CD1c-positive myeloid dendritic cell (primary cell): ENCODE results near the gene PPP1R14D.
"Not testable (repeated sequence)": the region's sequence is repeated elsewhere in the genome, so short reads cannot be mapped to it uniquely, and the experiment has no call there.

ENCODE experiments used
- DNase-seq: peaks from one replicate; pipeline ENCODE4 v3.0.0-alpha.2; 2016; ENCODE audit errors: extremely low spot score

Gene PPP1R14D, protein sequence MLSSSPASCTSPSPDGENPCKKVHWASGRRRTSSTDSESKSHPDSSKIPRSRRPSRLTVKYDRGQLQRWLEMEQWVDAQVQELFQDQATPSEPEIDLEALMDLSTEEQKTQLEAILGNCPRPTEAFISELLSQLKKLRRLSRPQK

GRCh38 chr15:40828447-40829036 is at the start of gene PPP1R14D:
Gene PPP1R14D (minus strand): TSS chr15:40828708. CDS start chr15:40828641, 67 bp downstream.
- DNase-seq = no peak

GRCh38 chr15:40877694-40878093 is 49.2 kb upstream of the PPP1R14D start:
- DNase-seq = no peak

DNA sequence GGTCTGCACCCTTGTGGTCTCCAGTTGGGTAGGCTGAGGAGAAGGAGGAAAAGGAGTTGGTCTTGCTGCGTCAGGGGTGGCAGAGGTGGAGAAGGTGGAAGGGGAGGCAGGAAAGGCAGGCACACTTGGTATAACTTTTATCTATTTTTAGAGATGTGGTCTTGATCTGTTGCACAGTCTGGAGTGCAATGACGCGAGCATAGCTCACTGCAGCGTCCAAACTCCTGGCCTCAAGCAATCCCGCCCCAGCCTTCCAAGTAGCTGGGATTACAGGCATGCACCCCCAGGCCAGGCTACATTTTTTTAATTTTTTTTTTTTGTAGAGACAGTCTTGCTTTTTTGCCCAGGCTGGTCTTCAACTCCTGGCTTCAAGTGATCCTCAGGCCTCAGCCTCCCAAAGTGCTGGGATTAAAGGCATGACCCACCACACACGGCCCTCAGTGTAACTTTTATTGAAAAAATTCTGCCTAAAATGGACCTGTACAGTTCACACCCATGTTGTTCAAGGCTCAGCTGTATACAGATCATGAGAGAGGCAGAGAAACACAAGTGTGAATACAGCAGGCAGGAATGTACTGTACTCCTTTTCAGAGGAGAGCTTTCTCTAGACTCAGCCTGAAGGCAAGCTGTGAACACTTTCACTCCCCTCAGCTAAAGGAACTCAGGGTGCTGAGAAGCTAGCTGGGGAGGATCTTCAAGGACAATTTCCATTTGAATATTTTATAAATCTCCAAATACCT is 47.7 kb upstream of the PPP1R14D start:
- DNase-seq = no peak

DNA sequence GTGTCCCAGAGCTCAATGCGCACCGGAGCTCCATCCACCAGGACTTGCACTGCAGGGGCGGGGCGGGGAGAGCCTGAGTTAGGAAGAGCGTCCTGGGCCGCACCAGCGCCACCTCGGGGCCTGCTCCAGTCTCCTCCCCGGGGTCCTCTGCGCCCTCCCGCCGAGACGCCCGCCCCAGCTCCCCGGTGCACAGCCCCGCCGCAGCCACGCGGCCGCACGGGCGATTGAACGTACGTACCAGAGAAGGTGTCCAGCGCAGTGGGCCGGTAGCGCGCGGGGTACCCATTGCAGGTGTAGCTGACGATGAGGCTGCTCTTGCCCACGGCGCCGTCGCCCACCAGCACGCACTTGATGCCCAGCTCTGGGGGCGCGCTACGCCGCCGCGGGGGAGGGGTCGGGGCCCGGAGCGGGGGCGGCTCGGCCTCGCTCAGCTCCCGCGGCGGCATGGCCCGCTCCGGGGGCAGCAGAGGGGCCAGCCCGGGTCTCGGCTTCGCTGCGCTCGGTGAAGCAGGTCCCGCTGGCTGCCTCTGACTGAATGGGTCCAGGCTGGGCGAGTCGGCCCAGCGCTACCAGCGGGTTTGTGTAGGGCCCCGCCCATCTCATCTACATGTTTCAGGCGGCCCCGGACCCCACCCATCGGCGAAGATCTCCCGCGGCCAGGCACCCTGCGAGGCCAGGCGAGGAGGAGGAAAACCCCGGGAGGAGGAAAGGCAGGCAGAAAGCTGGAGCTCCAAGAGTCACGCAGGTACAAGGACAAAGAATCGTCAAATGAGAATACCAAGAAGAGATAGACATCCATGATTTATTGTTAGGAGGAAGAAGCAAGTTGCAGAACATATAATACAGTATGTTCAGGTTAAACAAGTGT is 45.4 kb upstream of the PPP1R14D start, which contains the start of gene RHOV:
TSS of gene RHOV (minus strand) at position 541 of the 868 bp plus-strand sequence. CDS start at position 446, 95 bp downstream.
- peak; percentile 51 for DNase-seq

GRCh38 chr15:40872791-40873693 is 44.5 kb upstream of the PPP1R14D start:
- DNase-seq = no peak

- DNase-seq = no peak
Measured at GRCh38 chr15:40871749-40872617, 43.5 kb upstream of the PPP1R14D start.

DNA sequence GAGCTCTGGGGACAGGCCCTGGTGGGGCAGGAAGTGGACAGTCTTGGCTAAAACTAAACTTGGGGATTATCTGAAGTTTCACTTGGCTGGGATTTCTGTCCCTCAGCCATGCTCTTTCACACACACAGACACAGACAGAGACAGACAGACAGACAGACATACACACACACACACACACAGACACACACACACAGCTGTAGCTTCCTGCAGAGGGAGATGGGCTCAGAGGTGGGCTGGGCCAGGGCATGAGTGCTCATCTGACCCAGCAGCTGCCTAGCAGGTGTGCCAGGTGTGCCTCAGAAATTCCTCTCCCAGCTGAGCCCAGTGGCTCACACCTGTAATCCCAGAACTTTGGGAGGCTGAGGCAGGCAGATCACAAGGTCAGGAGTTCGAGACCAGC is 42.2 kb upstream of the PPP1R14D start:
- DNase-seq = no peak

GRCh38 chr15:40869686-40870085 is 41.2 kb upstream of the PPP1R14D start:
- DNase-seq = no peak

DNA sequence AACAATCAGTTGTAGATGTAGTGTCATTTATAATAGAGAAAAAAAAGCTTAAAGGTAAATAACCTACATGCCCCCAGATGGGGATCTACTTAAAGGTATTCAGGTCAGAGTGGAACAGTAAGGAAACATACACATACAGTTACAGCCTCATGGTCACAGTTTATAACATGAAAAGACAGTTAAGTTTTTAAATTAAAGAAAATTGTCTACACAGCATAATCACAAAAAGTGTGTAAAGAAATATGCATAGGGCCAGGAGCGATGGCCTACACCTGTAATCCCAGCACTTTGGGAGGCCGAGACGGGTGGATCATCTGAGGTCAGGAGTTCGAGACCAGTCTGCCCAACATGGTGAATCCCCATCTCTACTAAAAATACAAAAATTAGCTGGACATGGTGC is 38.7 kb upstream of the PPP1R14D start:
- DNase-seq = no peak

DNA sequence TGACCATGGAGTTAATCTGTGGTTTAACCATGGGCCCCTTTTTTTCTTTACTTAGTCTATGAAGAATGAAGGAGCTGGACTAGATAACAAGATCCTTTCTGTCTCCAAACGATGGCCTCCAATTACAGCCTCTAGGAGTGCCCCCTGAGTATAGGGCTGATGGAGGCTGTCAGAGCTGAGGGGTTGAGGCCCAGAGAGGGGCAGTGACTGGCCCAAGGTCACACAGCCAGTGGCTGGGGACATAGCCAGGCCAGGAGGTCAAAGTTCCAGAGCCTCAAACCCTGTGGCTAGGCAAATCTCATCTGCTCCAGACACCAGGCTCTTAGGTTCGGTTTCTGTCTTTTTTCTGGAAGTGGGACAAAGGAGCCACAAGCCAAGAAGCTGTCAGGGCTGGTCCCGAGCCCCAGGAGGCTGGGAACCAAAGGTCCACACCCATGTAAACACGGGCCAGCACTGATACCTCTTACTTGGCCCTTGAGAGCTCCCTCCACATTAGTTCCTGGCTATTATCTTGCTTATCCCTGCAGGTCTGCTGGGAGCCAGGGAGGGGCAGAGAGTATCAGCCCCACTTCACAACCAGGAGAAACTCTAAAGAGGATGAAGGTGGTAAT is 35.3 kb upstream of the PPP1R14D start:
- no peak for DNase-seq

- not testable (repeated sequence) for DNase-seq
Measured at GRCh38 chr15:40861147-40861546, 32.6 kb upstream of the PPP1R14D start.

DNA sequence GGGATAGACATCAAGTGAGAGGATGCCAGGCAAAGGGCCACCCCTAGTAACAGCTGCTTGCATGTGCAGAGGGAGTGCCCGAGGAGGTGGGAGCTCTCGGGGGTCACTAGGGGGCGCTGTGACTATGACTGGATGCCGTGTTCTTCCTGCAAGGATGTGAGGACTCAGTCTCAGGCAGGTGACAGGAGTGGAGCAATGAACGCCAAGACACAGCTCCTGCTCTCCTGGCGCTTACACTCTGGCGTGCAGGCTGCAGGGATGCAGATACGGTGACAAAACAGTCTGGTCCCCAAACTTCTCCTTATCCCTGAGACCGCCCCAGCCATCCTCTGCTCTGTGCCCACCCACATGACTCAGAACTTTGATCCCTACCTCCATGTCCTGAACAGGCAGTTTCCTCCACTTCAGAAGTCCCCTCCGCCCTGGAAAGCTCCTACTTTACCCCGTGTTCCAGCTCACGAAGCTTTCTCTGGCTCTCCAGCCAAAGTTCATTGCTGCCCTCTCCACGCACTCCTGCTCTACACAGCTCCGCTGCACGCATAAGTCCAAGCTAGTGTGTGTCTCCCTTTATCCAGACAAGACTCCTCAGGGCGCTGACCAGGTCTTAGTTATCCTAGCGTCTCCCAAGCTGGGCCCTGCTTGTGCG is 30.8 kb upstream of the PPP1R14D start:
- peak; percentile 73 for DNase-seq

- no peak for DNase-seq
Measured at GRCh38 chr15:40858706-40859105, 30.2 kb upstream of the PPP1R14D start.

GRCh38 chr15:40857601-40858341 is 29.3 kb upstream of the PPP1R14D start:
- peak; percentile 79 for DNase-seq

GRCh38 chr15:40856746-40857145 is 28.2 kb upstream of the PPP1R14D start:
- DNase-seq = no peak

- no peak for DNase-seq
Measured at GRCh38 chr15:40855706-40856234, 27.3 kb upstream of the PPP1R14D start.

DNA sequence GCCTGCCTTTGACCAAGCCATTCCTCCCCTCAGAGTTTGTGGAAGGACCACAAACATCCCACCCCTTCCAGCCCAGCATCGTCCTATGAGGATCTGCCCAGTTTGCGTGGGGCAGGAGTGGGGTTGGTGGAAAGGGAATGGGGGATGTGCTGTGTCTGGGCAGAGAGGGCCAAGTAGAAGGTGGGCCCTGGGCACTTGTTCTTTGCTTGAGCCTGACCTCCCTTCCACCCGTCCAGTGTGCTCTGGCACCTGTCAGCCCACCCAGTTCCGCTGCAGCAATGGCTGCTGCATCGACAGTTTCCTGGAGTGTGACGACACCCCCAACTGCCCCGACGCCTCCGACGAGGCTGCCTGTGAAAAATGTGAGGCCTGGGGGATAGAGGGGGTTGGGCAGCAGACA is 25.7 kb upstream of the PPP1R14D start:
- DNase-seq = no peak

DNA sequence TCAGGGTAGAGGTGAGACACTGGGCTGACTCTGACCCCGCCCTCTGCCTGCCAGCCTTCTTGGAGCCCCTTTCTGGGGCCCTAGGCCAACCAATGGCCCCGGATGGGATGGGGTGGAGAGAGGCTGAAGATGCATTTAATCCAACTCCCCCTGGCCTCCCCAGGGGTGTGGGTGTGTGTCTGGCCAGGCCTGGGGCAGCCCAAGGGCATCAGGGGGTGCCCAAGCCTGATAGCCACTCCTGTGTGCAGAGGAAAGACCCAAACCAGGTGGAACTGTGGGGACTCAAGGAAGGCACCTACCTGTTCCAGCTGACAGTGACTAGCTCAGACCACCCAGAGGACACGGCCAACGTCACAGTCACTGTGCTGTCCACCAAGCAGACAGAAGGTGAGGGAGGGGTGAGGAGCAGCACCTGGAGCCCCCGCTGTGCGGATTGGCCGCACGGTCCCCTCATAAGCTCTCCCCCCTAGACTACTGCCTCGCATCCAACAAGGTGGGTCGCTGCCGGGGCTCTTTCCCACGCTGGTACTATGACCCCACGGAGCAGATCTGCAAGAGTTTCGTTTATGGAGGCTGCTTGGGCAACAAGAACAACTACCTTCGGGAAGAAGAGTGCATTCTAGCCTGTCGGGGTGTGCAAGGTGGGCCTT is 24.9 kb upstream of the PPP1R14D start:
- no peak for DNase-seq
